Inflammatory macrophage treated with lipopolysaccharide for 1 hour (primary cell): Measurements from ENCODE around the gene CD69.

ENCODE experiments used
- DNase-seq, 2 donors: peaks; one replicate each; pipeline ENCODE4 v3.0.0-alpha.2; 2020 to 2022

Gene CD69

GRCh38 chr12:9779209-9779608 lies 18.5 kb upstream of the CD69 start:
- peak in 1 of 2 donors; percentile 32 for DNase-seq

DNA sequence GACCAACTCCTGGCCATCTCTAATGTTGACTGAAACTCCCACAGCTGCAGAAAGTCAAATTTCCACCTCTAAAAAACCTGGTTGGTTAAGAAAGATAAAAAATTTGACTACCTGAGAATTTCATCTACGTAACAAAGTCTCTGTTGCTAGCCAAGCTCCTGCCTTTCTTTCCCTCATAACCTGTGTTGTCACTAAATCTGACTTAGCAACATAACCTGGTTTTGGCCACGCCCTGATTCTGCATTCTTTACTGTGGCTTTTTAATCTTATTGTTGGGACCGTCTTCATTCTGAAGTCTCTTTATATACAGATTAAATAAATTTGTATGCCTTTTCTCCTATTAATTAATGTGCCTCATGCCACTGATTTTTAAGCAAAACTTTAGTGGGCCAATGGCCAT lies 16.1 kb upstream of the CD69 start:
- DNase-seq: no peak

- DNase-seq: no peak
Measured at GRCh38 chr12:9773216-9773877, 12.6 kb upstream of the CD69 start.

- DNase-seq: peak; percentile 56 to 66
Measured at GRCh38 chr12:9763025-9763424, 2.3 kb upstream of the CD69 start.

- DNase-seq: no peak
Measured at GRCh38 chr12:9762369-9762768, 1.7 kb upstream of the CD69 start.

DNA sequence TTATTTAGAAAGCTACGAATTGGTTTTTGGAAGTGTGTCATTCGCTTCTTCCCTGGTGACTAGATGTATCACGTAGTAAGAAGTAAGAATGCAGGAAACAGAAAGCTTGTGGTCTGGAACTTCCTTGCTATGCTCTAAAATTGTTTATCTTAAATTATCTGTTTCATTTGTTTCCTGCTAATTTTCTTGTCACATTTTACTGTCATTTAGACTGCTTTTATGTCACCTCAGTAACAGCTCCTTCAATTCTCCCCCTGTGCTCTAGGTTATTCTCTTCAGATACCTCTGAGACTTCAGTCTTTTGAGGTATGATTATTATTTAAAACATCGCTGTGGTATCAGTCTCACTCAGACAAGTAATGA lies 699 bp upstream of the CD69 start:
- DNase-seq: peak; percentile 32 to 55

DNA sequence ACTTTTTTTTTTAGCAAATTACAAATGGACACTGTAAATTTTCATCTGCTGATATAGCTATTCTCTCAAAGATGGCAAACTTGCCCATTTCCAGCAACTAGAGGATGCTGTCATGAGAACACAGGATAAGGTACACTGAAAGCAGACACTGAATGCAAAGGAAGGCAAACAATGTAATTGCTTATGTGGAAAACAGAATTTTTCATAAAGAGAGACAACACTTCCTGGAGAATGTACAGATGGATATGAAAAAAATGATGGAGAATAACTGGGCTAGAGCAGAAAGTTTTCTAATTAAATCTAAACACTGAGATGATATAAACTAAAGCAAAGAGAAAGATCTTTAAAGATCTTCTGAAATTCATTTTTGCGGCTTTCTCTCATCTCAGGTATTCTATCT lies 581 bp downstream of the CD69 start:
- no peak for DNase-seq

GRCh38 chr12:9759694-9760093 lies 1.0 kb downstream of the CD69 start:
- DNase-seq: no peak

- no peak for DNase-seq
Measured at GRCh38 chr12:9758119-9758518, 2.6 kb downstream of the CD69 start.

DNA sequence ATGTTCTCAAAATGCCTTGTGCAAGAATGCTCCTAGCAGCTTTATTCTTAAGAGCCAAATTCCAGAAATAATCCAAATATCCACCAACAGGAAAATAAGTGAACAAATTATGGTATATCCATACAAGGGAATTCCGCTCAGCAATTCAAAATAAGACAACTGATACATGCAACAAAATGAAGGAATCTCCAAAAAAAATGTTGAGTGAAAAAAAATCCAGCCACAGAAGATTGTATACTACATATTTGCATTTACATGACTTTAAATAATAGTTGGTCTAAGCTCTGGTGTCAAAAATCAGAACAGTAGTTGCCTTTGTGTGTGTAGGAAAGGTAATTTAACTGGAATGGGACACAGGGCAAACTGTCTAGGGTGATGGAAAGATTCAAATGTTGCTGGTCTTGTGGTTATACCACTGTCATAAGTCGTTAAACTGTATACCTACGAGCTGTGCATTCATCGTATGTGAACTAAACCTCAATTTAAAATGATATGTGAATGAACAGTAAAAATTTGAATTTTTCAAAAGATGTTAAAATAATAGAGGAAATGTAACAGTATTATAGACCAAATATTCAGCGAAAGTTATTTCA lies 3.2 kb downstream of the CD69 start:
- DNase-seq: no peak

- DNase-seq: no peak
Measured at GRCh38 chr12:9756706-9757105, 4.0 kb downstream of the CD69 start.

DNA sequence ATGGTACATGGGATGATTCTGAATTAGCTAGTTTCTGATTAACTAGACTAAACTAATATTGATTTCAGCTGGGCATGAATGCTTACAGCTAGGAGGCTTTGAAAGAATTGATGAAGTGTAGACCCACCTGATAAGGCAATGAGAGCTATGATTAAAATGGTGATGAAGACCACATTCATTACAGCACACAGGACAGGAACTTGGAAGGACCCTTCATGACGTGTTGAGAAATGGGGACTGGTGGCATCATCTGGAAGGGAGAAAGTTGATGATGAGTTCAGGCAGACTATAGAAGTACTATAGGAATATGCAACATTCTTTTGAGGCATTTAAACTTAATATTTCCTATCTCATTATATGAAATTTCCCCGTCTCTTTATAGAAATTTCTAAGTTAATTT lies 4.5 kb downstream of the CD69 start:
- no peak for DNase-seq

- no peak for DNase-seq
Measured at GRCh38 chr12:9755567-9755966, 5.1 kb downstream of the CD69 start.

- no peak for DNase-seq
Measured at GRCh38 chr12:9755035-9755434, 5.7 kb downstream of the CD69 start.

GRCh38 chr12:9754099-9754927 lies 6.4 kb downstream of the CD69 start:
- DNase-seq: no peak

DNA sequence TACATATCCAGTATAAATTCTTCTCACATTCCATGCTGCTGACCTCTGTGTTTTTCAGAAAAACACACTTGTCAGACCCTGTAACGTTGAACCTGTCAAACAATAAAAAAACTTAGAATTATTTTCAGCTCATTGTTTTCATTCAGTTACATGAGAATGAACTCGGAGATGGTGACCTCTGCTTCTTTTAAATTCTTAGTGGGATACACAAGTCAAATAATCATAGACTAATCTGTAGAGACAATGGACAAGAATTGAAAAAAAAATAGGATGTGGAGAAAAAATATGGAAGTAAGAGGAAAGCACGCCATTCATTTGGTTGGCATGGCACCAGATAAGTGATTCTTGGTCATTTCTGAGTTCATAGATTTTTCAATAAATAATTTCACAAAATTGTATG lies 7.2 kb downstream of the CD69 start:
- no peak for DNase-seq

DNA sequence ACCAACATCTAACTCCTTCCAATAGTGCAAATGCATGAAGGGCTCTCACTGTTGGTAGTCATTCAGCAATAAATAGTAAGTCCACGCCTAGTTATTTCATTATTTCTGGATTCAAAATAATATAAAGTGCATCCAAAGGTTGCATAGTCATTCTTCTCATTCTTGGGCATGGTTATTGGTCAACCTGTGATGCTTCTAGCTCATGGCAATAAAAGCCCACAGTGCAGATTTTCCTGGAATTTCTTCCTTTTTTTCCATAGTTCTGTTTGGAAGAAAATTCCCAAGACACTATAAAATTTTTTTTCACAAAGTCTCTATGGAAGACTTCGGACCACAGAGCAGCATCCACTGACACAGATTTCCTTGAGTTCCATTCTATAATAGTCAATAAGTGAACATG lies 7.6 kb downstream of the CD69 start:
- DNase-seq: no peak

DNA sequence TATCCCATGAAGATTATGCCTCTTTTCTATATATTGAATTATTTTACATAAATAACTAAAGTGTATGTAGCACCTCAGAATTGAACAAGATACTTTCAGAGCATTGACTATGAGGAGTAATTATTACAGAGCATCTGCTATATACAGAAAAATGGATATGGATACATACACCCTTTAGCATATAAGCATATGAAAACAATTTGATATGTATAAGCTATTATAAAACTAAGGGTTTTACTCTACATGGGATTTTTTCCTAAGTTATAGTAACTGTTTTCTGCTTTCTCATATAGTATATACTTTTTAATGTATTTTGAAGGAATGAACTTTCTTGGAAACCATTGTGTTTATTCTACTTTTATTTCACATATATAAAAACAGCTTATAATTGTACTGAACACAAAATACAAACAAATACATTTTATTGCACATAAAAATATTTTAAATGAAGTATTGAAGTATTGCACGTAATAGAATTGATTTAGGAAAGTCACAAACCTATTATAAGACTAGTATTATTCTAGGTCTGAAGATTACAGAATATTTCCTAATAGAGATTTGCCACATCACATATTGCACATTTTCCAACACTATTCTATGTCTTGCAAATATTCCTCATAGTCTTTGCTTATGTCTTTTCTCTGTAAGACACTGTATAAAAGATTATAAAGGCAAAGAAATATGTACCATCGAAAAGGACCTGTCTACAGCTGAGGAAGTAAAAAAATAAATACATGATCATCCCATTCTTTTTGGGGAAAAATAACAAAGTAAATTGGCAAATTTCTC lies 8.4 kb downstream of the CD69 start:
- DNase-seq: no peak

GRCh38 chr12:9751204-9752144 lies 9.2 kb downstream of the CD69 start:
- DNase-seq: peak; percentile 57 to 72

GRCh38 chr12:9750276-9751203 lies 10.2 kb downstream of the CD69 start:
- DNase-seq: peak; percentile 63 to 89

GRCh38 chr12:9749640-9750039 lies 11.1 kb downstream of the CD69 start:
- no peak for DNase-seq
